ENCODE results near the gene SCMH1.

Gene SCMH1

GRCh38 chr1:41109310-41110197, 132.6 kb downstream of the SCMH1 start:
- Histone ChIP-seq H3K27ac (peak overlapping the region; percentile 85), H3K36me3 (replicated peaks) (no peaks in the 10 kb centered on the region), H3K27me3 (replicated peaks) (no peaks in the 10 kb centered on the region), H3K4me3 (ENCODE audit: low read depth, low read length) (peak overlapping the region; percentile 30)
- no peak for TF ChIP-seq CTCF (IDR thresholded peaks at IDR 0.05; ENCODE audit: low read depth, low read length, missing control alignments)
- in situ Hi-C loops (cut with HindIII; ENCODE audit: low pct_ligation_motif_present, low sequenced_read_pairs) = no loop called here
- peak; percentile 92 for DNase-seq

- DNase-seq = peak; percentile 12
- no peak for TF ChIP-seq CTCF (IDR thresholded peaks at IDR 0.05; ENCODE audit: low read depth, low read length, missing control alignments)
- in situ Hi-C loops (cut with HindIII; ENCODE audit: low pct_ligation_motif_present, low sequenced_read_pairs) = no loop called here
- H3K36me3 ChIP-seq (replicated peaks) = no peaks in the 10 kb centered on the region
- peak overlapping the region; percentile 85 for H3K27ac ChIP-seq
- H3K4me3 ChIP-seq (ENCODE audit: low read depth, low read length) = no peak overlapping the region
- no peaks in the 10 kb centered on the region for H3K27me3 ChIP-seq (replicated peaks)
These were observed 133.3 kb downstream of the SCMH1 start for GRCh38 chr1:41108696-41109275.

- in situ Hi-C loops (cut with HindIII; ENCODE audit: low pct_ligation_motif_present, low sequenced_read_pairs) = no loop called here
- DNase-seq = no peak
- H3K27ac ChIP-seq = no peak overlapping the region
- no peak overlapping the region for H3K4me3 ChIP-seq (ENCODE audit: low read depth, low read length)
- TF ChIP-seq CTCF (IDR thresholded peaks at IDR 0.05; ENCODE audit: low read depth, low read length, missing control alignments) = no peak
- no peaks in the 10 kb centered on the region for H3K36me3 ChIP-seq (replicated peaks)
- H3K27me3 ChIP-seq (replicated peaks) = no peaks in the 10 kb centered on the region
These were observed 138.3 kb downstream of the SCMH1 start for GRCh38 chr1:41103766-41104165.

- TF ChIP-seq CTCF (IDR thresholded peaks at IDR 0.05; ENCODE audit: low read depth, low read length, missing control alignments) = no peak
- Histone ChIP-seq H3K27me3 (replicated peaks) (no peaks in the 10 kb centered on the region), H3K27ac (no peak overlapping the region), H3K4me3 (ENCODE audit: low read depth, low read length) (no peak overlapping the region), H3K36me3 (replicated peaks) (no peaks in the 10 kb centered on the region)
- in situ Hi-C loops (cut with HindIII; ENCODE audit: low pct_ligation_motif_present, low sequenced_read_pairs) = no loop called here
- no peak for DNase-seq
These were observed 139.5 kb downstream of the SCMH1 start for GRCh38 chr1:41102653-41103052.

- no peak overlapping the region for H3K27ac ChIP-seq
- peak; percentile 76 for DNase-seq
- H3K27me3 ChIP-seq (replicated peaks) = no peaks in the 10 kb centered on the region
- no peak overlapping the region for H3K4me3 ChIP-seq (ENCODE audit: low read depth, low read length)
- no peak for TF ChIP-seq CTCF (IDR thresholded peaks at IDR 0.05; ENCODE audit: low read depth, low read length, missing control alignments)
- in situ Hi-C loops (cut with HindIII; ENCODE audit: low pct_ligation_motif_present, low sequenced_read_pairs) = no loop called here
- no peaks in the 10 kb centered on the region for H3K36me3 ChIP-seq (replicated peaks)
These were observed 140.0 kb downstream of the SCMH1 start for GRCh38 chr1:41101950-41102607.
